Neural progenitor cell (in vitro differentiated cells): ENCODE measurements around the gene FGD3.

Experiments used
- EZH2 ChIP-seq: fragments of 200-600 bp; sonication (generic); IDR thresholded peaks from 2 replicates; pipeline ENCODE4 v1.6.1; 2017; ENCODE audit warnings: antibody characterized with exemption, mild to moderate bottlenecking, moderate library complexity
- TF ChIP-seq, protein P1 (sequence below): fragments of 200-600 bp; sonication (generic); IDR thresholded peaks from 2 replicates; pipeline ENCODE4 v1.5.1; 2017; ENCODE audit warnings: antibody characterized with exemption, mild to moderate bottlenecking

DNA sequence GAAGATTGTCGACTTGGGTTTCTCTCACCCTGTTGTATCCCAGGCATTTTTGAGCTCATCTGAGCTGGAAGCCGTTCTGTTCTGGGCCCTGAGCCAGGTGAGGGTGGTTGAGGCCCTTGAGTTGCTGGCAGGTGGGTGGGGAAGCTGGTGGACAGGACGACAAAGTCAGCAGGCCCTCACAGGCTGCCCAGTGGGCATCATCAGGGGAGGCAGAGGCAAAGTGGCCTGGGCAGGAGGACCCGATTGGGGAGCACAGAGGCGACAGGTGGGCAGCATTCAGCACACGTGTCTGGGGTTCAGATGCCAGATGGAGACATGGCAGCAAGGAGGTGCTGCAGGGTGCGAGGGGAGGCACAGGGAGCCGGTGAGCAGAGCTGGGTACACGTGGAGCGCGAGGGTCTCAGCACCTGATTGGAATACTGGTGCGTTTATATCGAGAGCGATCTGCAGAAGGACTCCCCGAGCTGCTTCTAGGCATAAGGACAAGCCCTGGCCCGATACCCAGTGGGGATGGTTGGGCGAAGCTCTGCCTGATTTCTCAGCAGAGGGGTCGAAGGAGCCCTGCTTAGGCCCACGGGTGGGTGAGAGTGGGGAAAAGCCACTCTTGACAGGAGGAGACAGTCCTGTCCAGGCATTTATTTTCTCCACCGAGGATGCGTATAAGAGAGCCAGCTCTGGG is 62.2 kb downstream of the FGD3 start:
- TF ChIP-seq EZH2 = no peak
- TF ChIP-seq, protein P1, sequence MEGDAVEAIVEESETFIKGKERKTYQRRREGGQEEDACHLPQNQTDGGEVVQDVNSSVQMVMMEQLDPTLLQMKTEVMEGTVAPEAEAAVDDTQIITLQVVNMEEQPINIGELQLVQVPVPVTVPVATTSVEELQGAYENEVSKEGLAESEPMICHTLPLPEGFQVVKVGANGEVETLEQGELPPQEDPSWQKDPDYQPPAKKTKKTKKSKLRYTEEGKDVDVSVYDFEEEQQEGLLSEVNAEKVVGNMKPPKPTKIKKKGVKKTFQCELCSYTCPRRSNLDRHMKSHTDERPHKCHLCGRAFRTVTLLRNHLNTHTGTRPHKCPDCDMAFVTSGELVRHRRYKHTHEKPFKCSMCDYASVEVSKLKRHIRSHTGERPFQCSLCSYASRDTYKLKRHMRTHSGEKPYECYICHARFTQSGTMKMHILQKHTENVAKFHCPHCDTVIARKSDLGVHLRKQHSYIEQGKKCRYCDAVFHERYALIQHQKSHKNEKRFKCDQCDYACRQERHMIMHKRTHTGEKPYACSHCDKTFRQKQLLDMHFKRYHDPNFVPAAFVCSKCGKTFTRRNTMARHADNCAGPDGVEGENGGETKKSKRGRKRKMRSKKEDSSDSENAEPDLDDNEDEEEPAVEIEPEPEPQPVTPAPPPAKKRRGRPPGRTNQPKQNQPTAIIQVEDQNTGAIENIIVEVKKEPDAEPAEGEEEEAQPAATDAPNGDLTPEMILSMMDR = no peak
